WERI-Rb-1 (cell line): Measurements from ENCODE around the gene CCDC201.

Experiments
- DNase-seq: peaks from one replicate; pipeline ENCODE4 v3.0.0-alpha.2; 2020
- H3K27ac ChIP-seq: fragments of 250-450 bp; sonication (Bioruptor Pico); 2 replicates; pipeline ENCODE4 v1.5.1; 2020; ENCODE audit warnings: mild to moderate bottlenecking, moderate library complexity
- H3K27me3 ChIP-seq: fragments of 250-450 bp; sonication (Bioruptor Pico); 2 replicates; pipeline ENCODE4 v1.5.1; 2021; ENCODE audit warnings: mild to moderate bottlenecking, low read depth, moderate library complexity; ENCODE audit not compliant: insufficient read depth, severe bottlenecking
- H3K36me3 ChIP-seq: fragments of 250-450 bp; sonication (Bioruptor Pico); 2 replicates; pipeline ENCODE4 v1.5.1; 2020; ENCODE audit warnings: mild to moderate bottlenecking, moderate library complexity
- H3K4me3 ChIP-seq: 2 replicates; pipeline ENCODE4 v1.5.1; 2011; ENCODE audit warnings: low read depth, mild to moderate bottlenecking, control low read depth, low read length
- H3K9me3 ChIP-seq: fragments of 250-450 bp; sonication (Bioruptor Pico); 2 replicates; pipeline ENCODE4 v1.5.1; 2021; ENCODE audit warnings: mild to moderate bottlenecking, moderate library complexity; ENCODE audit not compliant: severe bottlenecking
- TF ChIP-seq, protein P1 (sequence below): IDR thresholded peaks from 2 replicates; pipeline ENCODE4 v1.5.1; 2011; ENCODE audit warnings: low read depth, mild to moderate bottlenecking, control low read depth, inconsistent platforms, low read length

The CCDC201 gene

DNA sequence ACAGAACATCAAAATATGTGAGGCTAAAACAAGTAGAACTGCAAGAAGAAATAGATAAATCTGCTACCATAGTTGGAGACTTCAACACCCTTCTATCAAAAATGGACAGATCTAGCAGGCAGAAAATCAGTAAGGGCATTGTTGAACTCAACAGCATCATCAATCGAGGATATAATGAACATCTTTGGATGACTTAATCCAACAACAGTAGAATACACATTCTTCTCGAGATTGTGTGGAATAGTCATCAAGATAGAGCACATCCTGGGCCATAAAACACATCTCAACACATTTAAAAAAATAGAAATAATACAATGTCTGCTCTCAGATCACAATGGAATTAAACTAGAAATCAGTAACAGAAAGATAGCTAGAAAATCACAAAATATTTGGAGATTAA, 25.3 kb upstream of the CCDC201 start:
- Histone ChIP-seq H3K9me3 (no peaks in the 10 kb centered on the region), H3K4me3 (no peak overlapping the region), H3K27ac (no peak overlapping the region), H3K36me3 (no peaks in the 10 kb centered on the region), H3K27me3 (no peaks in the 10 kb centered on the region)
- DNase-seq: no peak
- TF ChIP-seq, protein P1, sequence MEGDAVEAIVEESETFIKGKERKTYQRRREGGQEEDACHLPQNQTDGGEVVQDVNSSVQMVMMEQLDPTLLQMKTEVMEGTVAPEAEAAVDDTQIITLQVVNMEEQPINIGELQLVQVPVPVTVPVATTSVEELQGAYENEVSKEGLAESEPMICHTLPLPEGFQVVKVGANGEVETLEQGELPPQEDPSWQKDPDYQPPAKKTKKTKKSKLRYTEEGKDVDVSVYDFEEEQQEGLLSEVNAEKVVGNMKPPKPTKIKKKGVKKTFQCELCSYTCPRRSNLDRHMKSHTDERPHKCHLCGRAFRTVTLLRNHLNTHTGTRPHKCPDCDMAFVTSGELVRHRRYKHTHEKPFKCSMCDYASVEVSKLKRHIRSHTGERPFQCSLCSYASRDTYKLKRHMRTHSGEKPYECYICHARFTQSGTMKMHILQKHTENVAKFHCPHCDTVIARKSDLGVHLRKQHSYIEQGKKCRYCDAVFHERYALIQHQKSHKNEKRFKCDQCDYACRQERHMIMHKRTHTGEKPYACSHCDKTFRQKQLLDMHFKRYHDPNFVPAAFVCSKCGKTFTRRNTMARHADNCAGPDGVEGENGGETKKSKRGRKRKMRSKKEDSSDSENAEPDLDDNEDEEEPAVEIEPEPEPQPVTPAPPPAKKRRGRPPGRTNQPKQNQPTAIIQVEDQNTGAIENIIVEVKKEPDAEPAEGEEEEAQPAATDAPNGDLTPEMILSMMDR: no peak

GRCh38 chr7:45897042-45897690, 24.3 kb upstream of the CCDC201 start:
- H3K27ac ChIP-seq: no peak overlapping the region
- TF ChIP-seq, protein P1: no peak
- H3K4me3 ChIP-seq: no peak overlapping the region
- H3K27me3 ChIP-seq: no peaks in the 10 kb centered on the region
- DNase-seq: no peak
- no peaks in the 10 kb centered on the region for H3K9me3 ChIP-seq
- no peaks in the 10 kb centered on the region for H3K36me3 ChIP-seq

- TF ChIP-seq, protein P1: no peak
- H3K9me3 ChIP-seq: no peaks in the 10 kb centered on the region
- no peak for DNase-seq
- peaks cover 18% of the 10 kb centered on the region for H3K27me3 ChIP-seq
- no peak overlapping the region for H3K4me3 ChIP-seq
- no peaks in the 10 kb centered on the region for H3K36me3 ChIP-seq
- no peak overlapping the region for H3K27ac ChIP-seq
Measured at GRCh38 chr7:45894665-45895062, 21.8 kb upstream of the CCDC201 start.

GRCh38 chr7:45893996-45894664, 21.2 kb upstream of the CCDC201 start:
- Histone ChIP-seq H3K27me3 (peaks cover 23% of the 10 kb centered on the region), H3K36me3 (no peaks in the 10 kb centered on the region), H3K9me3 (no peaks in the 10 kb centered on the region), H3K4me3 (no peak overlapping the region), H3K27ac (no peak overlapping the region)
- TF ChIP-seq, protein P1: no peak
- no peak for DNase-seq

GRCh38 chr7:45893374-45893995, 20.6 kb upstream of the CCDC201 start:
- no peak overlapping the region for H3K4me3 ChIP-seq
- no peak overlapping the region for H3K27ac ChIP-seq
- no peaks in the 10 kb centered on the region for H3K36me3 ChIP-seq
- TF ChIP-seq, protein P1: no peak
- peaks cover 28% of the 10 kb centered on the region for H3K27me3 ChIP-seq
- H3K9me3 ChIP-seq: no peaks in the 10 kb centered on the region
- no peak for DNase-seq
